LHCN-M2 (cell line): ENCODE measurements around the gene SLC25A33. TPM values are rescaled to one million over a fixed set of nuclear protein-coding genes. Genes with fewer than 3 reads are reported as not detected.
A peak's percentile ranks its signal among the peaks of the same experiment; 100 is the strongest.

Experiments used
- DNase-seq: peaks from one replicate; pipeline ENCODE4 v3.0.0-alpha.2; 2012; ENCODE audit warnings: low read depth
- total RNA-seq: library from RNA; depleted of rRNA; stranded (reverse); fragments of >200 nt; gene quantifications from 2 replicates; pipeline ENCODE4 v1.2.3, GENCODE V29; 2014

Gene SLC25A33
- total RNA-seq, 1 experiment from 2014 or later = 5.5 TPM

- DNase-seq = no peak
Measured at GRCh38 chr1:9586147-9586766, 47.0 kb downstream of the SLC25A33 start.

GRCh38 chr1:9588551-9589143 lies 49.4 kb downstream of the SLC25A33 start, which contains the start of gene TMEM201:
TMEM201 (plus strand) TSS chr1:9588911; CDS start chr1:9588931, 20 bp downstream.
- DNase-seq = peak; percentile 88

- DNase-seq = peak; percentile 31
Measured at GRCh38 chr1:9589144-9589718, 50.0 kb downstream of the SLC25A33 start.

- DNase-seq = peak; percentile 30
Measured at GRCh38 chr1:9589719-9590157, 50.5 kb downstream of the SLC25A33 start.

- DNase-seq = no peak
Measured at GRCh38 chr1:9590201-9590600, 50.9 kb downstream of the SLC25A33 start.

- DNase-seq = peak; percentile 14
Measured at GRCh38 chr1:9590945-9591668, 51.8 kb downstream of the SLC25A33 start.

GRCh38 chr1:9591669-9592509 lies 52.6 kb downstream of the SLC25A33 start:
- no peak for DNase-seq

GRCh38 chr1:9592510-9593075 lies 53.3 kb downstream of the SLC25A33 start:
- no peak for DNase-seq

GRCh38 chr1:9593147-9593491 lies 53.9 kb downstream of the SLC25A33 start:
- no peak for DNase-seq

- peak; percentile 81 for DNase-seq
Measured at GRCh38 chr1:9593492-9594465, 54.5 kb downstream of the SLC25A33 start.

- DNase-seq = no peak
Measured at GRCh38 chr1:9594471-9595155, 55.3 kb downstream of the SLC25A33 start.

GRCh38 chr1:9595156-9595967 lies 56.1 kb downstream of the SLC25A33 start:
- DNase-seq = no peak

- DNase-seq = no peak
Measured at GRCh38 chr1:9595968-9596340, 56.7 kb downstream of the SLC25A33 start.

- no peak for DNase-seq
Measured at GRCh38 chr1:9596415-9597123, 57.3 kb downstream of the SLC25A33 start.

- no peak for DNase-seq
Measured at GRCh38 chr1:9597361-9598315, 58.4 kb downstream of the SLC25A33 start.

- no peak for DNase-seq
Measured at GRCh38 chr1:9598316-9598700, 59.0 kb downstream of the SLC25A33 start.

GRCh38 chr1:9599741-9600140 lies 60.5 kb downstream of the SLC25A33 start:
- no peak for DNase-seq
